Hepatocyte (in vitro differentiated cells): ENCODE measurements around the gene ACYP2.

Source experiments
- EZH2 ChIP-seq: fragments of 200-600 bp; sonication (generic); IDR thresholded peaks from 2 replicates; pipeline ENCODE4 v1.6.1; 2016; ENCODE audit warnings: antibody characterized with exemption, mild to moderate bottlenecking, borderline replicate concordance
- EZH2phosphoT487 ChIP-seq: fragments of 200-600 bp; sonication (generic); IDR thresholded peaks from one replicate; pipeline ENCODE4 v1.6.1; 2018; ENCODE audit warnings: antibody characterized with exemption, mild to moderate bottlenecking, low read depth, moderate library complexity; ENCODE audit not compliant: unreplicated experiment, severe bottlenecking
- TF ChIP-seq, protein P1 (sequence below): fragments of 200-600 bp; sonication (generic); IDR thresholded peaks from 2 replicates; pipeline ENCODE4 v1.5.1; 2016; ENCODE audit warnings: antibody characterized with exemption, mild to moderate bottlenecking; ENCODE audit not compliant: poor library complexity

DNA sequence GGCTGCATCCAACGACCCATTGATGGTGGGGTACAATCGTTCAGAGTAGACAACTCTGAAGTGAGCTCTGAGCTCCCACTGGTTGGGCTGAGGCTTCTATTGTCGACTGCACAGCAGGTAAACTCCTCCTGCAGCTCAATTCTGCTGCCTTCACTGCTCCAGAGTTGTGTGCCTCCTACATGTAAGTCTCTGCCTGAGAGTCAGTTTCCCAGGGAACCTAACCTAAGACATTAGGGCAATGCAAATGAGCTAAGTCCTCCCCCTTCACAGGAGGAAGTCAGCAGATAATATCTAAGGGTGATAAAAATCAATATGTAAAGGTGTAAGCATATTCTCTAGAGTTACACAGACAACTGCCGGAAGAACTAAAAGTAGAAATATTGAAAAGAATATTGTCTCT lies 22.5 kb upstream of the ACYP2 start:
- TF ChIP-seq, protein P1, sequence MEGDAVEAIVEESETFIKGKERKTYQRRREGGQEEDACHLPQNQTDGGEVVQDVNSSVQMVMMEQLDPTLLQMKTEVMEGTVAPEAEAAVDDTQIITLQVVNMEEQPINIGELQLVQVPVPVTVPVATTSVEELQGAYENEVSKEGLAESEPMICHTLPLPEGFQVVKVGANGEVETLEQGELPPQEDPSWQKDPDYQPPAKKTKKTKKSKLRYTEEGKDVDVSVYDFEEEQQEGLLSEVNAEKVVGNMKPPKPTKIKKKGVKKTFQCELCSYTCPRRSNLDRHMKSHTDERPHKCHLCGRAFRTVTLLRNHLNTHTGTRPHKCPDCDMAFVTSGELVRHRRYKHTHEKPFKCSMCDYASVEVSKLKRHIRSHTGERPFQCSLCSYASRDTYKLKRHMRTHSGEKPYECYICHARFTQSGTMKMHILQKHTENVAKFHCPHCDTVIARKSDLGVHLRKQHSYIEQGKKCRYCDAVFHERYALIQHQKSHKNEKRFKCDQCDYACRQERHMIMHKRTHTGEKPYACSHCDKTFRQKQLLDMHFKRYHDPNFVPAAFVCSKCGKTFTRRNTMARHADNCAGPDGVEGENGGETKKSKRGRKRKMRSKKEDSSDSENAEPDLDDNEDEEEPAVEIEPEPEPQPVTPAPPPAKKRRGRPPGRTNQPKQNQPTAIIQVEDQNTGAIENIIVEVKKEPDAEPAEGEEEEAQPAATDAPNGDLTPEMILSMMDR, result no peak
- TF ChIP-seq EZH2phosphoT487 (no peak), EZH2 (no peak)
